ENCODE measurements around the gene NFIX.

DNA sequence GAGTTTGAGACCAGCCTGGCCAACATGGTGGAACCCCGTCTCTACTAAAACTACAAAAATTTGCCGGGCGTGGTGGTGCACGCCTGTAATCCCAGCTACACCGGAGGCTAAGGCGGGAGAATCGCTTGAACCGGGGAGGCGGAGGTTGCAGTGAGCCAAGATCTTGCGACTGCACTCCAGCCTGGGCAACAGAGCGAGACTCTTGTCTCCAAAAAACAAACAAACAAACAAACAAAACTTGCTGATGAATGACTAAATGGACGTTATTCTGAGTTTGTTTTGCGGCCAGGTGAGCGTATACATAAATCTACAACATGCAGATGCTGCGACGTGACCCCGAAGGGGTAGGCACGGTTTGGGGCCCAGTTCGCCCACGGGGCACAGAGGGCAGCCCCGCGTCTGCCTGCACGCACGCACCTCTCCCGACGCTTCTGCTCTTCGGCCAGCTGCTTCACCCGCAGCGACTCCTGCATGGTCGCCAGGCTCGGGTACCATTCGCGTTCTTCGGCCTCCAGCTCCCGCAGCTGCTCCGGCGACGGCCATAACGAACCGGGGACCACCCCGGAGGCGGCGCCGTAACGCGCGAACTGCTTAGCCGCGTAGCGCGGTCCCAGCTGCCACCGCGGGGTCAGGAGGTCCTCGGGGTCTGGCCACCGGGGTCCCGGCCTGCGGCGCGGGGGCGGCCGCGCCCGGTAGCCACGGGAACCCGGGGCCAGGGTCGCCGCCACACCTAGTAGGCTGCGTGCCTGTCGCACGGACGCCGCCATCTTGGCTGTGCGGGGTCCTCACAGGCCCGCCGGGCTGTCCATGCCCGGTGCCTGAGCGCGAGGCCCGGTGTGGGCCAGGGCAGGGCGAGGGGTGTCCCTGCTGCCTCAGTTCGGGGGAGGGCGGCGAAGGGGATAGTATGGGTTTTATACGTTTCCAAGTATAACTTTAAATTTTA lies 38.6 kb upstream of the NFIX start, which contains the start of gene GADD45GIP1:
- TF ChIP-seq CTCF (conservative IDR thresholded peaks at IDR 0.05 in 1 of 2, IDR thresholded peaks at IDR 0.05 in 1 of 2; ENCODE audit: extremely low read depth in 1 of 2, insufficient read depth in 1 of 2, low read depth in 1 of 2, low read length in 2 of 2) (no peak), EZH2 (IDR thresholded peaks at IDR 0.05; ENCODE audit: borderline replicate concordance, low read length) (no peak)
